Measurements from ENCODE around the gene MYOG.

The MYOG gene

GRCh38 chr1:203126151-203126865 is 40.5 kb upstream of the MYOG start:
- no peaks in the 10 kb centered on the region for H3K9me2 ChIP-seq (ENCODE audit: low read depth, low read length)
- no peak overlapping the region for H3K4me2 ChIP-seq (ENCODE audit: low read length)
- H4K20me1 ChIP-seq (ENCODE audit: insufficient read depth, low read length) = no peaks in the 10 kb centered on the region
- TF ChIP-seq CTCF (IDR thresholded peaks at IDR 0.05; ENCODE audit: low read length) = no peak; the same call in 1 of the 2 replicates
- no peak for TF ChIP-seq EZH2 (IDR thresholded peaks at IDR 0.05; ENCODE audit: borderline replicate concordance, low read length)
- no peak overlapping the region for H3K4me3 ChIP-seq (ENCODE audit: low read depth, low read length, poor library complexity, severe bottlenecking)
- no peak overlapping the region for H2AFZ ChIP-seq (ENCODE audit: low read length)
- H3K27me3 ChIP-seq (ENCODE audit: insufficient read depth, low read length) = no peaks in the 10 kb centered on the region; the same call in 1 of the 2 replicates
- H3K36me3 ChIP-seq (ENCODE audit: insufficient read depth, low read length) = no peaks in the 10 kb centered on the region
- H3K9me3 ChIP-seq (ENCODE audit: low read length) = no peaks in the 10 kb centered on the region
- no peak overlapping the region for H3K9ac ChIP-seq (ENCODE audit: low read length)
- no peak overlapping the region for H3K27ac ChIP-seq (ENCODE audit: low read depth, low read length, poor library complexity, severe bottlenecking)
- H3K4me1 ChIP-seq (ENCODE audit: insufficient read depth, low read length, severe bottlenecking) = no peaks in the 10 kb centered on the region
- H3K79me2 ChIP-seq (ENCODE audit: insufficient read depth, low read length) = no peaks in the 10 kb centered on the region
- H3F3A ChIP-seq (ENCODE audit: insufficient read depth, low read length) = no peaks in the 10 kb centered on the region

- H3K27me3 ChIP-seq (ENCODE audit: insufficient read depth, low read length) = no peaks in the 10 kb centered on the region; the same call in 1 of the 2 replicates
- no peaks in the 10 kb centered on the region for H3K36me3 ChIP-seq (ENCODE audit: insufficient read depth, low read length)
- H3K79me2 ChIP-seq (ENCODE audit: insufficient read depth, low read length) = no peaks in the 10 kb centered on the region
- no peaks in the 10 kb centered on the region for H3F3A ChIP-seq (ENCODE audit: insufficient read depth, low read length)
- H3K9ac ChIP-seq (ENCODE audit: low read length) = no peak overlapping the region
- no peaks in the 10 kb centered on the region for H4K20me1 ChIP-seq (ENCODE audit: insufficient read depth, low read length)
- TF ChIP-seq EZH2 (IDR thresholded peaks at IDR 0.05; ENCODE audit: borderline replicate concordance, low read length) (no peak), CTCF (IDR thresholded peaks at IDR 0.05; ENCODE audit: low read length) (no peak)
- no peaks in the 10 kb centered on the region for H3K9me2 ChIP-seq (ENCODE audit: low read depth, low read length)
- H3K27ac ChIP-seq (ENCODE audit: low read depth, low read length, poor library complexity, severe bottlenecking) = no peak overlapping the region
- no peaks in the 10 kb centered on the region for H3K9me3 ChIP-seq (ENCODE audit: low read length)
- no peaks in the 10 kb centered on the region for H3K4me1 ChIP-seq (ENCODE audit: insufficient read depth, low read length, severe bottlenecking)
- no peak overlapping the region for H2AFZ ChIP-seq (ENCODE audit: low read length)
- no peak overlapping the region for H3K4me2 ChIP-seq (ENCODE audit: low read length)
- H3K4me3 ChIP-seq (ENCODE audit: low read depth, low read length, poor library complexity, severe bottlenecking) = no peak overlapping the region
Observed at GRCh38 chr1:203124546-203125317, 38.9 kb upstream of the MYOG start.

- Histone ChIP-seq H3K79me2 (ENCODE audit: insufficient read depth, low read length) (no peaks in the 10 kb centered on the region), H3K36me3 (ENCODE audit: insufficient read depth, low read length) (no peaks in the 10 kb centered on the region), H3K4me1 (ENCODE audit: insufficient read depth, low read length, severe bottlenecking) (no peaks in the 10 kb centered on the region), H3K27me3 (ENCODE audit: insufficient read depth, low read length) (no peaks in the 10 kb centered on the region; the same call in 1 of the 2 replicates), H3K27ac (ENCODE audit: low read depth, low read length, poor library complexity, severe bottlenecking) (no peak overlapping the region), H3K9me2 (ENCODE audit: low read depth, low read length) (no peaks in the 10 kb centered on the region), H3K4me3 (ENCODE audit: low read depth, low read length, poor library complexity, severe bottlenecking) (no peak overlapping the region), H3K4me2 (ENCODE audit: low read length) (no peak overlapping the region), H4K20me1 (ENCODE audit: insufficient read depth, low read length) (no peaks in the 10 kb centered on the region), H2AFZ (ENCODE audit: low read length) (no peak overlapping the region), H3K9ac (ENCODE audit: low read length) (no peak overlapping the region), H3K9me3 (ENCODE audit: low read length) (no peaks in the 10 kb centered on the region), H3F3A (ENCODE audit: insufficient read depth, low read length) (no peaks in the 10 kb centered on the region)
- TF ChIP-seq EZH2 (IDR thresholded peaks at IDR 0.05; ENCODE audit: borderline replicate concordance, low read length) = no peak
- TF ChIP-seq CTCF (IDR thresholded peaks at IDR 0.05; ENCODE audit: low read length) = no peak
Observed at GRCh38 chr1:203124011-203124410, 38.2 kb upstream of the MYOG start.
